ENCODE measurements around the gene NRTN.

Gene NRTN

DNA sequence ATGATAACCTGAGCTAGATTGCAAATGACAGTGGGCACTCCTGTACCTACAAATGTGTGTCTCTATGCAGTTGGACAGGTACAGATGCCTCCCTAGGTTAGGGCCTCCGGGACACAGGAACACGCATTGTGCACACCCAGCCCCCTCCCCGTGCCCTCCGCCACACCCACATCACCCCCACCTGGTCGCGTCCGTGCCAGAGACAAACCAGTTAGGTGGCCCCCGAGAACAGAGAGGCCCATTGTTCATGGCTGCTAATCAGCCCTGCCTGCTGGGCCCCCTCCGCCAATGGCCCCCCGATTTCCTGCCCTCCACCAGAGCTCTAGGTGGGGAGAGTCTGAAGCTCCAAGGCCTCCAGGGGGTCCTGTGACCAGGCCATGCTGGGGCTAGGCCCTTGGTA is 13.7 kb downstream of the NRTN start:
- no peak overlapping the region for H3K27ac ChIP-seq
- ChIA-PET POLR2A (ENCODE audit: low non-redundant PET) (no interaction called here), CTCF (interaction anchor here (1.3 kb wide), 1 partner anchor 14 kb away, joined by 6 read pairs; the partner anchor contains the start of gene NRTN)
- no peak for DNase-seq (ENCODE audit: low spot score)
- TF ChIP-seq, protein P1, sequence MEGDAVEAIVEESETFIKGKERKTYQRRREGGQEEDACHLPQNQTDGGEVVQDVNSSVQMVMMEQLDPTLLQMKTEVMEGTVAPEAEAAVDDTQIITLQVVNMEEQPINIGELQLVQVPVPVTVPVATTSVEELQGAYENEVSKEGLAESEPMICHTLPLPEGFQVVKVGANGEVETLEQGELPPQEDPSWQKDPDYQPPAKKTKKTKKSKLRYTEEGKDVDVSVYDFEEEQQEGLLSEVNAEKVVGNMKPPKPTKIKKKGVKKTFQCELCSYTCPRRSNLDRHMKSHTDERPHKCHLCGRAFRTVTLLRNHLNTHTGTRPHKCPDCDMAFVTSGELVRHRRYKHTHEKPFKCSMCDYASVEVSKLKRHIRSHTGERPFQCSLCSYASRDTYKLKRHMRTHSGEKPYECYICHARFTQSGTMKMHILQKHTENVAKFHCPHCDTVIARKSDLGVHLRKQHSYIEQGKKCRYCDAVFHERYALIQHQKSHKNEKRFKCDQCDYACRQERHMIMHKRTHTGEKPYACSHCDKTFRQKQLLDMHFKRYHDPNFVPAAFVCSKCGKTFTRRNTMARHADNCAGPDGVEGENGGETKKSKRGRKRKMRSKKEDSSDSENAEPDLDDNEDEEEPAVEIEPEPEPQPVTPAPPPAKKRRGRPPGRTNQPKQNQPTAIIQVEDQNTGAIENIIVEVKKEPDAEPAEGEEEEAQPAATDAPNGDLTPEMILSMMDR (conservative IDR thresholded peaks at IDR 0.05; ENCODE audit: low read depth) = no peak

DNA sequence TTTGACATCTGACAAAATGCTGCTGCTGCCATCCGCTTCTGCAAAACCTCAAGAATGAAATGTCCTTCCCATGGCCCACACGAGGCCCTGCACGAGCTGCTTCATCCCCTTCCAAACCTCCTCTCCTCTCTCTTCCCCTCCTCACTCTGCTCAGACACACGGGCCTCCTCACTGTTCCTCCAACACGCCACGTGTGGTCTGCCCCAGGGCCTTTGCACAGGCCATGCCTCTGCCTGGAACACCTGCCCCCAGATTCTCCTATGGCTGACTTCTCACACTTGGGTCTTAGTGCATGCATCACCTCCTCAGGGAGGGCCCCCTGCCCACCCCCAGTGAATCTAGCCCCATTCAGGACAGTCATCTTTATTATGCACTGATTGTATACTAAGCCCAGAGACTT is 15.9 kb downstream of the NRTN start:
- POLR2A ChIA-PET (ENCODE audit: low non-redundant PET) = no interaction called here
- TF ChIP-seq, protein P1 (conservative IDR thresholded peaks at IDR 0.05; ENCODE audit: low read depth) = no peak
- DNase-seq (ENCODE audit: low spot score) = no peak
- CTCF ChIA-PET = interaction anchor here (0.7 to 0.9 kb wide), 2 partner anchors 16 to 147 kb away, joined by 4 read pairs; partner anchors contain the start of gene NRTN
- no peak overlapping the region for H3K27ac ChIP-seq

DNA sequence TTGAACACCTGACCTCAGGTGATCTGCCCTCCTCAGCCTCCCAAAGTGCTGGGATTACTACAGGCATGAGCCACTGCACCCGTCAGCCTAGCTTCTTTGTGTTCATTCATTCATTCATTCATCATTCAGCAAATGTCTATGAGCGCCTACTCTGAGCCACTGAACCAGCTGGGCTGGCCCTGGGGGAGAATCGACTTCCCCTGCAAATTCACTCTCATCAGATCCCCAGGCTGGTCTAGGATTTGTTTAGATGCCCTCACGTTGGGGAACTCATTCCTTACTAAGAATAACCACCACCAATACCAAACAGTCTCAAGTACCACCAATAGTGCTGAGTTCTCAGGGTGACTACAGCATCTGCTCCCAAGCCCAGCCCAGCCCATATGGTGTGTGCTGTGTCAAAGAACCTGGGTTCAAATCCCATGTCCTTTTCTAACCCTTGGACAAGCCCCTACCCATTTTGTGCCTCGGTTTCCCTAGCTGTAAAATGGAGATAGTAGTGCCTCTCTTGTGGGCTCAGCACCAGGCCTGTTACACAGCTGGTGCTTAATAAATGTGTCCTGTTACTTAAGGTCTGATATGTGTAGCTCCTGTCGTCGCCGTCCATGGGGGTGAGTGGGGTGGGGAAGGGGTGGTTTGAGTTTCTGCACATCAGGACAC is 16.8 kb downstream of the NRTN start:
- TF ChIP-seq, protein P1 (conservative IDR thresholded peaks at IDR 0.05; ENCODE audit: low read depth) = no peak
- ChIA-PET CTCF (interaction anchor here (0.9 to 3.2 kb wide), 2 partner anchors 17 kb away, joined by 4 to 20 read pairs; partner anchors contain the start of gene NRTN), POLR2A (ENCODE audit: low non-redundant PET) (interaction anchor here (0.6 kb wide), 1 partner anchor 17 kb away, joined by 5 read pairs; no protein-coding TSS in a partner anchor)
- no peak for DNase-seq (ENCODE audit: low spot score)
- H3K27ac ChIP-seq = no peak overlapping the region

DNA sequence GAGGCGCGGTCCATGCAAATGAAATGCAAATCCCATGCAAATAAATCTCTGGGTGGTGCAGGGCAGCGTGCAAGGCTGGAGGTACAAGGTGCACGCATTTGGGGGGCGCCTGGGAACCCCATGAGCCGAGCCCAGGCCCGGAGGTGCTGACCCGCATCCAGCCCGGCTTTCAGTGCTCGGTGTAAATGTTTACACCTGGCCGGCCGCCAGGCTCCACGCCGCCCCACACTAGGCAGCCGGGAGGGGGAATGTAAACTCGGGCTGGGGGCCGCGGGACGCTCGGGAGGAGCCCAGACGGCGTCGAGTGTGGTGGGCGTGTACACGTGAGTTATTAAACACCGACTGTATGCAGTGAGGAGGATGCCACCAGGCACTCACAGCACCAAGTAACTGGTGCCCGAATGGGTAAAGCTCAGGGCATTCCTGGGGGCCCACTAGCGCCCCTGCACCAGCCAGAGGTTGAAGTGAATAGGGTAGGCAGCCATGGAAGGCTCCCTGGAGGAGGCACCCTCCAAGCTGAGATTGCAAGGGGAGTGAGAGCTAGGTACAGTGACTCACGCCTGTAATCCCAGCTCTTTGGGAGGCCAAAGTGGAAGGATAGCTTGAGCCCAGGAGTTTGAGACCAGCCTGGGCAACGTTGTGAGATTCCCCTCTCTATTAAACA is 17.4 kb downstream of the NRTN start:
- DNase-seq (ENCODE audit: low spot score) = no peak
- TF ChIP-seq, protein P1 (conservative IDR thresholded peaks at IDR 0.05; ENCODE audit: low read depth) = no peak
- ChIA-PET POLR2A (ENCODE audit: low non-redundant PET) (interaction anchor here (0.6 kb wide), 1 partner anchor 18 kb away, joined by 5 read pairs; no protein-coding TSS in a partner anchor), CTCF (interaction anchor here (2.0 to 3.2 kb wide), 2 partner anchors 16 to 18 kb away, joined by 7 to 20 read pairs; partner anchors contain the start of gene NRTN)
- no peak overlapping the region for H3K27ac ChIP-seq

DNA sequence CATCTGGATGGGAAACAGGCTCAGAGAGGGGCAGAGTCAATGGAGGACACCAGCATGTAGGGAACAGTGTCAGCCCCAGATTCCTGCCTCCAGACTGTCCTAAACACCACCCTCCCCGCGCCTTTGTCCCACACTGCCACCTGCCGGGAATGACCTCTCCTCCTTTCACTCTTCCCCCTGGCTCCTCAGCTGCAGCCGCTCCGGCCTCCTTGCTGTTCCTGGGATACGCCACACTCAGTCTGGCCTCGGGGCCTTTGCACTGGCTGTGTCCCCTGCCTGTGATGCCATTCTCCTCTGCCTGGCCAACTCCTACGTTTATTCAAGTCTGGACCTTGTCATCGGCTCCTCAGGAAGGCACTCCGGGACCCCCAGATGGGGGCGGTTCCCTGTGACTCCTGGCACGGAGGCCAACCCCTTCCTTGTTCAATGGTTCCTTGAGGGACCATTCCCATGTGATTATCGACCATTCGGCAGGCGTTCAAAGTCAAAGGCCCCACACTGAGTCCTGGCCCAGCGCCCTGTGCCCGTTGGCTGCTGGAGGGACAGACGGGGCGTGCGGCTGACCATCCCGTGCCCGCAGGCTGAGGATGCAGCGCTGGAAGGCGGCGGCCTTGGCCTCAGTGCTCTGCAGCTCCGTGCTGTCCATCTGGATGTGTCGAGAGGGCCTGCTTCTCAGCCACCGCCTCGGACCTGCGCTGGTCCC is 18.9 kb downstream of the NRTN start:
- peak overlapping the region; percentile 24; the same call in 1 of the 2 replicates for H3K27ac ChIP-seq
- ChIA-PET POLR2A (ENCODE audit: low non-redundant PET) (no interaction called here), CTCF (interaction anchor here (0.7 to 3.2 kb wide), 7 partner anchors 15 to 268 kb away, joined by 3 to 20 read pairs (median 3); partner anchors contain the start of gene NRTN)
- DNase-seq (ENCODE audit: low spot score) = no peak
- TF ChIP-seq, protein P1 (conservative IDR thresholded peaks at IDR 0.05; ENCODE audit: low read depth) = no peak

DNA sequence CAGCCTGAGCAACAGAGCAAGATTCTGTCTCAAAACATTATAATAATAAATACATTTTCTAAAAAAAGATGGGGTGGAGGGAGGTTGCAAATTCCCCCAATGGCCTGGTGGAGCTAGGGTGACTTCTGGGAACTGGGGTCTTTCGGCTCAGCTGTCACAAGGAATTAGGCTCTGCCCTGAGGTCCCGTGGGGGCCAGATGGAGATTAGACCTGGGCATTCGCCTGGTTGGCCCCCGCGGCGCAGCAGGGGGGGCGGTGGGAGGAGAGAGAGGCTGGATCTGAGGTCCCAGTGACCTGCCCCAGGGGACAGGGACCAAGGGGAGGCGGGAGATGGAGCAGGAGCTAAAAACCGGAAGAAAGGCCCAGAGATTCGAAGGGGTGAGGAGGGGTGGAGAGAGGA is 19.9 kb downstream of the NRTN start:
- ChIA-PET CTCF (interaction anchor here (3.2 kb wide), 1 partner anchor 21 kb away, joined by 20 read pairs; the partner anchor contains the start of gene NRTN), POLR2A (ENCODE audit: low non-redundant PET) (interaction anchor here (0.6 kb wide), 2 partner anchors 20 to 48 kb away, joined by 4 to 7 read pairs; no protein-coding TSS in a partner anchor)
- H3K27ac ChIP-seq = no peak overlapping the region; the same call in 1 of the 2 replicates
- TF ChIP-seq, protein P1 (conservative IDR thresholded peaks at IDR 0.05; ENCODE audit: low read depth) = no peak
- DNase-seq (ENCODE audit: low spot score) = no peak

Data from RWPE1 (cell line).